Loucy (cell line): ENCODE measurements around the gene ANKUB1.
A peak's percentile ranks its signal among the peaks of the same experiment; 100 is the strongest.

ENCODE experiments used
- H2AFZ ChIP-seq: fragments of 200-600 bp; sonication (generic); 2 replicates; pipeline ENCODE4 v1.6.0; 2016; ENCODE audit warnings: antibody characterized with exemption, mild to moderate bottlenecking, low read length, moderate library complexity
- H3F3A ChIP-seq: fragments of 200-600 bp; 2 replicates; pipeline ENCODE4 v1.6.0; 2016; ENCODE audit warnings: antibody characterized with exemption, low read depth, mild to moderate bottlenecking
- H3K27me3 ChIP-seq: fragments of 200-600 bp; sonication (generic); 2 replicates; pipeline ENCODE4 v1.6.1; 2014; ENCODE audit warnings: low read length, mild to moderate bottlenecking; ENCODE audit not compliant: insufficient read depth, poor library complexity, severe bottlenecking
- H3K36me3 ChIP-seq: fragments of 200-600 bp; sonication (generic); 2 replicates; pipeline ENCODE4 v1.6.1; 2016; ENCODE audit warnings: low read length; ENCODE audit not compliant: insufficient read depth
- H3K4me1 ChIP-seq: fragments of 200-600 bp; sonication (generic); 2 replicates; pipeline ENCODE4 v1.5.1; 2014; ENCODE audit warnings: low read length, mild to moderate bottlenecking; ENCODE audit not compliant: insufficient read depth, poor library complexity, severe bottlenecking
- H3K4me2 ChIP-seq: fragments of 200-600 bp; sonication (generic); 2 replicates; pipeline ENCODE4 v1.6.0; 2014; ENCODE audit warnings: antibody characterized with exemption, low read length, low read depth, mild to moderate bottlenecking; ENCODE audit not compliant: poor library complexity, severe bottlenecking
- H3K4me3 ChIP-seq: fragments of 200-600 bp; sonication (generic); 2 replicates; pipeline ENCODE4 v1.5.1; 2014; ENCODE audit warnings: low read length, mild to moderate bottlenecking, mixed read lengths; ENCODE audit not compliant: poor library complexity, severe bottlenecking
- H3K79me2 ChIP-seq: fragments of 200-600 bp; sonication (generic); 2 replicates; pipeline ENCODE4 v1.6.1; 2014; ENCODE audit warnings: low read length; ENCODE audit not compliant: insufficient read depth
- H3K9ac ChIP-seq: fragments of 200-600 bp; sonication (generic); 2 replicates; pipeline ENCODE4 v1.6.0; 2014; ENCODE audit warnings: mild to moderate bottlenecking, low read depth, low read length, moderate library complexity; ENCODE audit not compliant: poor library complexity, severe bottlenecking
- H3K9me2 ChIP-seq: fragments of 200-600 bp; sonication (generic); replicated peaks from 2 replicates; pipeline ENCODE4 v1.6.1; 2016; ENCODE audit warnings: low read depth, low read length, mixed read lengths
- H3K9me3 ChIP-seq: fragments of 200-600 bp; sonication (generic); 2 replicates; pipeline ENCODE4 v1.6.1; 2014; ENCODE audit warnings: mild to moderate bottlenecking, antibody characterized with exemption, low read length, low read depth; ENCODE audit not compliant: insufficient read depth
- H4K20me1 ChIP-seq: fragments of 200-600 bp; sonication (generic); 2 replicates; pipeline ENCODE4 v1.6.0; 2014; ENCODE audit warnings: antibody characterized with exemption, low read length, mild to moderate bottlenecking; ENCODE audit not compliant: insufficient read depth, poor library complexity, severe bottlenecking
- CTCF ChIP-seq: fragments of 200-600 bp; sonication (generic); conservative IDR thresholded peaks from 2 replicates; pipeline ENCODE4 v1.5.1; 2014; ENCODE audit warnings: mild to moderate bottlenecking, antibody characterized with exemption, low read length
- EZH2phosphoT487 ChIP-seq: fragments of 200-600 bp; IDR thresholded peaks from 2 replicates; pipeline ENCODE4 v1.6.1; 2018; ENCODE audit warnings: antibody characterized with exemption, mild to moderate bottlenecking, moderate library complexity, borderline replicate concordance

The ANKUB1 gene

DNA sequence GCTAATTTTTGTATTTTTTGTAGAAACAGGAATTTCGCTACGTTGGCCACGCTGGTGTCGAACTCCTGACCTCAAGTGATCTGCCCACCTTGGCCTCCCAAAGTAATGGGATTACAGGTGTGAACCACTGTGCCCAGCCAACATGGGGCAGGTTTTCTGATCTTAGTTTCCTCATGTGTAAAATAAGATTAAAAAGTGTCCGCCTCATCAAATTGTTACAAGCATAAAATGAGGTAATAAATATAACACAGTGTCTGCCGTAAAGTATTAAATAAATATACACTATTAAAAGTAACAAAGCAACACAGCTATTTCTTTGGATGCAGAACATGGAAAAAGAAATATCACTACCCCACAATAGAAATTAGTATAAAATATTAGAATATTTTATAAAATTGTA is 23.6 kb downstream of the ANKUB1 start:
- TF ChIP-seq CTCF (no peak), EZH2phosphoT487 (no peak)

GRCh38 chr3:149767720-149768119 is 24.6 kb downstream of the ANKUB1 start:
- Histone ChIP-seq H3K4me1 (no peaks in the 10 kb centered on the region), H3K9ac (no peak overlapping the region), H3K4me2 (no peak overlapping the region), H3F3A (no peaks in the 10 kb centered on the region), H3K4me3 (no peak overlapping the region), H4K20me1 (no peaks in the 10 kb centered on the region), H3K79me2 (no peaks in the 10 kb centered on the region), H3K36me3 (no peaks in the 10 kb centered on the region), H3K9me2 (no peaks in the 10 kb centered on the region), H3K27me3 (no peaks in the 10 kb centered on the region), H3K9me3 (no peaks in the 10 kb centered on the region), H2AFZ (no peak overlapping the region)
- TF ChIP-seq EZH2phosphoT487: no peak
- TF ChIP-seq CTCF: no peak

More for the DNA sequence above, 23.6 kb downstream of the ANKUB1 start:
- Histone ChIP-seq H3K9me2 (no peaks in the 10 kb centered on the region), H3K36me3 (no peaks in the 10 kb centered on the region), H3K79me2 (no peaks in the 10 kb centered on the region), H3K27me3 (no peaks in the 10 kb centered on the region), H3K4me3 (no peak overlapping the region), H4K20me1 (no peaks in the 10 kb centered on the region), H3K4me2 (no peak overlapping the region), H2AFZ (no peak overlapping the region), H3F3A (no peaks in the 10 kb centered on the region), H3K9ac (no peak overlapping the region), H3K4me1 (no peaks in the 10 kb centered on the region), H3K9me3 (no peaks in the 10 kb centered on the region)

DNA sequence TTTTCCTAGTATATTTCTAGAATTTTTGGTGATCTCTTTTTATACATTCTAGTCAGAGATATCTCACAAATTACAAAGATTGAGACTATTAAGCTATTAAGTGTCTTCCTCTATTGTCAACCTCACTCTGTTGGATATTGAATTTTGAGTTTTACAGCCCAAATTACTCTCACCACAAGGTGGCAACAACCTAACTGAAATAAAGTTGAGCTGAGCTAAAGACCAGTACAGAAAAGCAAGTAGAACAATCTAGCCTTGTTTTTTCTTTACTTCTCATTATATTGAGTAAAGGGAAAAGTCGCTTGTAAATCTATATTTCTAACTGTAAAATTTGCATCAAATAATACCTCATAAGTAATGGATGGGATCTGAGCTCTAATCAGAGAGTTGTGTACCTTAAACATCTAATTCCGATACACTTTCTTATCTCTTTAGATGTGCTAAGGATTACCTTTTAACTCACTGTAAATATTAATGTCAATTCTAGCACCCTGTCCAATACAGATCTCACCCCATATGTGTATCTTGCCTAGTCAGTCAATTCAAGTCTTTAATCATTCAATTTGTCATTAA is 26.5 kb downstream of the ANKUB1 start:
- H3K9me2 ChIP-seq: no peaks in the 10 kb centered on the region
- no peaks in the 10 kb centered on the region for H3K36me3 ChIP-seq

More for the DNA sequence above, 26.5 kb downstream of the ANKUB1 start:
- no peaks in the 10 kb centered on the region for H3K79me2 ChIP-seq
- peaks cover 5% of the 10 kb centered on the region for H3K27me3 ChIP-seq
- no peak overlapping the region for H3K4me2 ChIP-seq
- TF ChIP-seq CTCF (peak; percentile 79), EZH2phosphoT487 (no peak)
- H3K4me1 ChIP-seq: no peaks in the 10 kb centered on the region
- no peak overlapping the region for H3K4me3 ChIP-seq
- H3K9ac ChIP-seq: no peak overlapping the region
- no peaks in the 10 kb centered on the region for H4K20me1 ChIP-seq
- H2AFZ ChIP-seq: no peak overlapping the region
- no peaks in the 10 kb centered on the region for H3K9me3 ChIP-seq
- H3F3A ChIP-seq: no peaks in the 10 kb centered on the region
